Activated naive CD8-positive, alpha-beta T cell treated with anti-CD3 and anti-CD28 coated beads, Interleukin-2, amount 10 ng/mL, durations not matched to agents 7 days and 5 days (primary cell): Measurements from ENCODE around the gene EPHA8. TPM values are rescaled to one million over a fixed set of nuclear protein-coding genes. Genes with fewer than 3 reads are reported as not detected.
A peak's percentile ranks its signal among the peaks of the same experiment; 100 is the strongest.

Experiments
- ATAC-seq: fragments of 150-1000 bp; cut with Tn5 transposase; one replicate; pipeline ENCODE4 v1.10.0; 2021; ENCODE audit warnings: low read depth, moderate library complexity
- POLR2A ChIA-PET: fragments of 350-600 bp; sonication (Branson Sonifier 250); formaldehyde crosslinking; loops from one replicate; lab custom pipeline; 2021; ENCODE audit warnings: antibody characterized with exemption; lab: Charles Lee
- DNase-seq: peaks from one replicate; pipeline ENCODE4 v3.0.0; 2021
- H3K27ac Mint-ChIP-seq: one replicate; pipeline ENCODE4 v1.8.0; 2022; ENCODE audit warnings: mild to moderate bottlenecking, mixed read lengths
- H3K27me3 Mint-ChIP-seq: one replicate; pipeline ENCODE4 v1.8.0; 2022; ENCODE audit warnings: mild to moderate bottlenecking, moderate library complexity, mixed read lengths
- H3K36me3 Mint-ChIP-seq: one replicate; pipeline ENCODE4 v1.8.0; 2021; ENCODE audit warnings: mild to moderate bottlenecking, mixed read lengths
- H3K4me1 Mint-ChIP-seq: one replicate; pipeline ENCODE4 v1.8.0; 2021; ENCODE audit warnings: mixed read lengths
- H3K4me3 Mint-ChIP-seq: one replicate; pipeline ENCODE4 v1.8.0; 2022; ENCODE audit warnings: mild to moderate bottlenecking, moderate library complexity, mixed read lengths
- H3K9me3 Mint-ChIP-seq: one replicate; pipeline ENCODE4 v1.8.0; 2021; ENCODE audit warnings: mixed read lengths
- total RNA-seq, 2 experiments: library from RNA; stranded (reverse); gene quantifications; one replicate each; pipeline ENCODE4 v1.2.3, GENCODE V29; 2021

EPHA8 gene
- total RNA-seq, 2 experiments from 2014 or later, result not detected

GRCh38 chr1:22597301-22597965, 34.1 kb downstream of the EPHA8 start:
- Mint-ChIP-seq H3K36me3 (no peaks in the 10 kb centered on the region), H3K4me3 (no peak overlapping the region), H3K27me3 (peaks cover 5% of the 10 kb centered on the region), H3K27ac (no peak overlapping the region), H3K9me3 (no peaks in the 10 kb centered on the region), H3K4me1 (no peaks in the 10 kb centered on the region)
- POLR2A ChIA-PET, result no interaction called here
- ATAC-seq (no peak), DNase-seq (no peak)

- H3K36me3 Mint-ChIP-seq, result no peaks in the 10 kb centered on the region
Measured at GRCh38 chr1:22597996-22598395, 34.7 kb downstream of the EPHA8 start.

DNA sequence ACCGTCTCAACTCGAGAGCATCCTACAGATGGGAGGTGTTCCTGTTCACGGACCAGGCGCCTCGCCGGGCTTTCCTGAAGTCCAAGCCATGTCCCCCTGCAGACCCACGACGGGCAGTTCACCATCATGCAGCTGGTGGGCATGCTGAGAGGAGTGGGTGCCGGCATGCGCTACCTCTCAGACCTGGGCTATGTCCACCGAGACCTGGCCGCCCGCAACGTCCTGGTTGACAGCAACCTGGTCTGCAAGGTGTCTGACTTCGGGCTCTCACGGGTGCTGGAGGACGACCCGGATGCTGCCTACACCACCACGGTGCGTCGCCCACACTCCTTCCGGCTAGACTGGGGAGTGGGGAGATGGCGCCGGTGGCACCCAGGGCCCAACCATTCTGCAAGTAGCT, 35.4 kb downstream of the EPHA8 start:
- Mint-ChIP-seq H3K4me1 (no peaks in the 10 kb centered on the region), H3K27me3 (peaks cover 5% of the 10 kb centered on the region), H3K27ac (no peak overlapping the region), H3K4me3 (no peak overlapping the region), H3K9me3 (no peaks in the 10 kb centered on the region), H3K36me3 (no peaks in the 10 kb centered on the region)
- POLR2A ChIA-PET, result no interaction called here
- DNase-seq (no peak), ATAC-seq (no peak)

More at GRCh38 chr1:22597996-22598395, 34.7 kb downstream of the EPHA8 start:
- peaks cover 4% of the 10 kb centered on the region for H3K27me3 Mint-ChIP-seq
- no peaks in the 10 kb centered on the region for H3K4me1 Mint-ChIP-seq
- DNase-seq (no peak), ATAC-seq (no peak)
- no peak overlapping the region for H3K27ac Mint-ChIP-seq
- POLR2A ChIA-PET, result no interaction called here
- no peak overlapping the region for H3K4me3 Mint-ChIP-seq
- no peaks in the 10 kb centered on the region for H3K9me3 Mint-ChIP-seq

GRCh38 chr1:22600071-22600816, 37.0 kb downstream of the EPHA8 start:
- H3K4me1 Mint-ChIP-seq, result no peaks in the 10 kb centered on the region
- POLR2A ChIA-PET, result no interaction called here
- no peaks in the 10 kb centered on the region for H3K36me3 Mint-ChIP-seq
- no peak for DNase-seq
- H3K27ac Mint-ChIP-seq, result no peak overlapping the region
- no peaks in the 10 kb centered on the region for H3K9me3 Mint-ChIP-seq
- H3K4me3 Mint-ChIP-seq, result no peak overlapping the region
- ATAC-seq, result no peak
- peaks cover 12% of the 10 kb centered on the region for H3K27me3 Mint-ChIP-seq

- Mint-ChIP-seq H3K4me1 (no peaks in the 10 kb centered on the region), H3K27me3 (peaks cover 17% of the 10 kb centered on the region), H3K9me3 (no peaks in the 10 kb centered on the region), H3K4me3 (no peak overlapping the region), H3K36me3 (no peaks in the 10 kb centered on the region), H3K27ac (no peak overlapping the region)
- DNase-seq (no peak), ATAC-seq (no peak)
- POLR2A ChIA-PET, result no interaction called here
Measured at GRCh38 chr1:22600817-22601605, 37.7 kb downstream of the EPHA8 start.

DNA sequence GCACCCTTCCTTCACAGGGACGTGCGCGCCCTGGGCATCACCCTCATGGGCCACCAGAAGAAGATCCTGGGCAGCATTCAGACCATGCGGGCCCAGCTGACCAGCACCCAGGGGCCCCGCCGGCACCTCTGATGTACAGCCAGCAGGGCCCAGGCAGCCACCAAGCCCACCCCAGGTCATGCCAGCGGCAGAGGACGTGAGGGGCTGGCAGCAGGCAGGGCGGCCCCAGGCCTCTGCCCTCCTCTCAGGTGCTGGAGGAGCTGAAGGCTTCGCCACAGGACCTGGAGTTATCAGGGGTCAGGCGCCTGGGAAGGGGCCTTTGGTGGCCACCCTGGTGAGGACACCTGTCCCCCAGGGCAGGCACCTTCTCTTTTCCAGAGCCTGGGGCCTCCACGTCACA, 38.3 kb downstream of the EPHA8 start:
- H3K27ac Mint-ChIP-seq, result no peak overlapping the region
- no peaks in the 10 kb centered on the region for H3K9me3 Mint-ChIP-seq
- no peak overlapping the region for H3K4me3 Mint-ChIP-seq
- POLR2A ChIA-PET, result no interaction called here
- no peaks in the 10 kb centered on the region for H3K4me1 Mint-ChIP-seq
- no peak for DNase-seq
- H3K27me3 Mint-ChIP-seq, result peaks cover 20% of the 10 kb centered on the region
- no peaks in the 10 kb centered on the region for H3K36me3 Mint-ChIP-seq
- ATAC-seq, result no peak

DNA sequence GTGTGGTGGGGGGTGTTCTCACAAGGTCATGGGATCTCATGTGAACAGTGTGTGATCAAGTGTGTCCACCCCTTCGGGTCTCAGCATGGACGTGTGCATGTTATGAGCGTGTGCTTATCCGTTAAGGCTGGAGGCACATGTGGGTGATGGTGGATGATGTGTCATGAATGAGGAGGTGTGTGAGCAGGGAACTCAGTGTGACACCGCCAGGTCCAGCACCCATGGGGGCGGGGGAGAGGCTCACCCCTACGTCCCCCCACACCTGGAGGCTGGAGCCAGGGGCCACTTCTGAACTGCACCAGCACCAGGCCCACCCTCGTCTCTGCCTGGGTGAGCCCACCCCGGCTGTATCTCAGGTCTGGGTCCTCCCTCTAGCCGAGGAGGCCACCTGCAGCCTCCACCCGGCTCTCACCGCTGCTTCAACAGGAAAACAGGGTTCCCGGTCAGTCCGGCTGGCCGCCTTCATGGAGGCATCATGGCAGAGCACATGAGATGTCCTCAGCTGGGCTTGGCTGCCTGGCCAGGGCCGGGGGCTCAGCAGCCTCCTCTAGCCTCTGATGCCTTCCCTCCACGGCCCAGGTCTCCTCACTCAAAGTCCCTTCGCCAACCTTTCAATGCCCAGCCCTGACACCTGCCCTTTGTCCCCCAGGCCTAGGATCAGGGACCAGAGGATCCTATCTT, 38.9 kb downstream of the EPHA8 start:
- no peaks in the 10 kb centered on the region for H3K4me1 Mint-ChIP-seq
- H3K27me3 Mint-ChIP-seq, result peaks cover 20% of the 10 kb centered on the region
- H3K36me3 Mint-ChIP-seq, result no peaks in the 10 kb centered on the region
- no peaks in the 10 kb centered on the region for H3K9me3 Mint-ChIP-seq
- DNase-seq (no peak), ATAC-seq (no peak)
- POLR2A ChIA-PET, result no interaction called here
- no peak overlapping the region for H3K4me3 Mint-ChIP-seq
- no peak overlapping the region for H3K27ac Mint-ChIP-seq

DNA sequence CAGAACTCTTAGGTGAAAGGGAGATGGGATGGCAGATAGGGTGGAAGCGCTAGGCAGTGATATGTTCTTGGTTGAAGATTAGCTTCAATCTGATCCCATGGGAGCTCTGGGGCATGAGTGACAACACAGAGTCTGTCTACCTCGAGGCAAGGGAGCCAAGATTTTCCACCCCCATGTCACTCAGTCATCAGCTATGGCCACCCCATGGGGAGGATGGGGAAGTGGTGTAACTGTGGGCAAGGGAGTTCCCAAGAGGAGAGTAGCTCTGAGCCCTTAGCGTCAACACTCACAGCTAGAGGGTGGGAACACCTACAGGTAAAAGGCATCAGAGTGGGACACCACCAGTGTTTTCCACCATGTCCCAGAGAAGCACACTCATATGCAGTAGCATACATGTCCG, 42.9 kb downstream of the EPHA8 start:
- DNase-seq (no peak), ATAC-seq (no peak)
- H3K36me3 Mint-ChIP-seq, result no peaks in the 10 kb centered on the region
- peaks cover 21% of the 10 kb centered on the region for H3K27me3 Mint-ChIP-seq
- H3K4me3 Mint-ChIP-seq, result no peak overlapping the region
- POLR2A ChIA-PET, result no interaction called here
- no peak overlapping the region for H3K27ac Mint-ChIP-seq
- no peaks in the 10 kb centered on the region for H3K4me1 Mint-ChIP-seq
- H3K9me3 Mint-ChIP-seq, result no peaks in the 10 kb centered on the region

- Mint-ChIP-seq H3K36me3 (no peaks in the 10 kb centered on the region), H3K9me3 (no peaks in the 10 kb centered on the region), H3K27ac (no peak overlapping the region), H3K27me3 (peaks cover 23% of the 10 kb centered on the region), H3K4me3 (no peak overlapping the region), H3K4me1 (no peaks in the 10 kb centered on the region)
- POLR2A ChIA-PET, result no interaction called here
- DNase-seq, result no peak
- no peak for ATAC-seq
Measured at GRCh38 chr1:22607154-22607553, 43.9 kb downstream of the EPHA8 start.

- Mint-ChIP-seq H3K9me3 (no peaks in the 10 kb centered on the region), H3K4me1 (no peaks in the 10 kb centered on the region), H3K27me3 (peaks cover 23% of the 10 kb centered on the region), H3K27ac (no peak overlapping the region), H3K4me3 (no peak overlapping the region), H3K36me3 (no peaks in the 10 kb centered on the region)
- ATAC-seq (no peak), DNase-seq (no peak)
- POLR2A ChIA-PET, result no interaction called here
Measured at GRCh38 chr1:22608361-22608760, 45.1 kb downstream of the EPHA8 start.

DNA sequence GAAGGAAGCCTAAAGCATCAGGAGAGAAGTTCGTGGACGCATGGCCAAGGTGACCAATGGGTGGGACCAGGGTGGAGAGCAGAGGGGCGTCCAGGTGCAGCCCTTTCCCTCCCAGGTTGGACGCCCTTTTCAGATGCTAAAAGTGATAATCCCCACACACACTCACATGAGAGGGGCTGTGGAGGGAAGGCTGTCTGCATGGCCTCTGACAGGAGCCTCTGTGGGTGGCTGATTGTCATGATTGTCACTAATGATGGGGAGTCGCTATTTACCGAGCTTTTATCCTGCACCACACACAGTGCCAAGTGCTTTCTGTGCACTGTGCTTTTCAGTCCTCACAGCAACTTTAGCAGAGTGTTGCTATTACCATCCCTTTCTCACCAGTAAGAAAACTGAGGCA, 46.0 kb downstream of the EPHA8 start:
- ATAC-seq (no peak), DNase-seq (no peak)
- peaks cover 20% of the 10 kb centered on the region for H3K27me3 Mint-ChIP-seq
- no peaks in the 10 kb centered on the region for H3K9me3 Mint-ChIP-seq
- POLR2A ChIA-PET, result no interaction called here
- H3K4me1 Mint-ChIP-seq, result no peaks in the 10 kb centered on the region
- no peak overlapping the region for H3K27ac Mint-ChIP-seq
- H3K4me3 Mint-ChIP-seq, result no peak overlapping the region
- H3K36me3 Mint-ChIP-seq, result no peaks in the 10 kb centered on the region

DNA sequence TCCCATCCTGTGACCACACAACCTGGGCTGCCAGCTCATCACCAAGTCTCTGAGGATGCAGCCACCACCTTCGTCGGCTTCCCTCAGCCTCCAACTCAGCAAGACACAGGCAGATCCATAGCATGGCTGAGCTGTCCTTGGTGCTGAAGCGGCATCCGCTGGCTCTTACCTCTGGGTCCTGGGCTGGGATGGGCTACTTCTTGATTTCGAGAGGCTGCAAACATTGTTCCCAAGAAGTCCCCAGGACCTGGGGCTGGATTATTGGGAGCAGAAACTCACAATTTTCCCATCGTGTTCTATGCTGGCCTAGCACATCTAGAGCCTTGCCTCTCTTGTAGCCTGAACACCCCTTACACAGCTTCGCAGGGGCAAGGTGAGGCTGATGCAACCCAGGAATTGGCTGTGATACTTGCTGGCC, 48.2 kb downstream of the EPHA8 start:
- Mint-ChIP-seq H3K27ac (no peak overlapping the region), H3K36me3 (no peaks in the 10 kb centered on the region), H3K4me3 (no peak overlapping the region), H3K4me1 (no peaks in the 10 kb centered on the region), H3K27me3 (peaks cover 5% of the 10 kb centered on the region), H3K9me3 (no peaks in the 10 kb centered on the region)
- POLR2A ChIA-PET, result no interaction called here
- peak; percentile 54 for DNase-seq
- ATAC-seq, result peak; percentile 52
